GM06990 (cell line): Measurements from ENCODE around the gene LRRC75A.

ENCODE experiments used
- DNase-seq: peaks from one replicate; pipeline ENCODE4 v3.0.0-alpha.2; 2011; ENCODE audit not compliant: insufficient read length; ENCODE audit errors: extremely low read depth
- H3K27me3 ChIP-seq: replicated peaks from 2 replicates; pipeline ENCODE4 v1.6.0; 2011; ENCODE audit warnings: low read length; ENCODE audit not compliant: control insufficient read depth, insufficient read depth
- H3K36me3 ChIP-seq: 2 replicates; pipeline ENCODE4 v1.5.1; 2011; ENCODE audit warnings: low read length; ENCODE audit not compliant: control insufficient read depth, insufficient read depth
- H3K4me3 ChIP-seq: replicated peaks from 2 replicates; pipeline ENCODE4 v1.5.1; 2011; ENCODE audit warnings: low read depth, mild to moderate bottlenecking, control low read depth, low read length
- TF ChIP-seq, protein P1 (sequence below): IDR thresholded peaks from 2 replicates; pipeline ENCODE4 v1.5.1; 2011; ENCODE audit warnings: low read length, control low read depth, mild to moderate bottlenecking, inconsistent platforms; ENCODE audit not compliant: insufficient read depth, poor library complexity, severe bottlenecking

LRRC75A gene

DNA sequence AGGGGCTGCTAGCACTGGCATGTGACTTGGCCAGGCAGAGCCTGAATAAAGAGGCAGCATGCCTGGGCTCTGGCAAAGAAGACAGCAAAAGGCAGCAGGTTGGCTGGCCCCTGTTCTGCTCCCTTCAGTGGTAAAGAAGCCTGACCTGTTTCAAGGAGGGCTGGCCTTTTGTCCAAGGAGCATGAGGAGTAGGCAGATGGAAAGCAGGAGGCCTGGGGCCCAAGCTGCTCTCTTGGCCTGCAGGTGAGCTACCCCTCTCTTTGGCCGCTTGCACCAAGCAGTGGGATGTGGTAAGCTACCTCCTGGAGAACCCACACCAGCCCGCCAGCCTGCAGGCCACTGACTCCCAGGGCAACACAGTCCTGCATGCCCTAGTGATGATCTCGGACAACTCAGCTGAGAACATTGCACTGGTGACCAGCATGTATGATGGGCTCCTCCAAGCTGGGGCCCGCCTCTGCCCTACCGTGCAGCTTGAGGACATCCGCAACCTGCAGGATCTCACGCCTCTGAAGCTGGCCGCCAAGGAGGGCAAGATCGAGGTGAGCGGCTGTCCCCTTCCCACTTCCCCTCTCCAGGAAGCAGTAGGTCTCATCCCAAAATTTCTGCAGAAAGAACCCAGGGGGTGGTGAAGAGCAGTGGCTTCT lies 68.6 kb downstream of the LRRC75A start:
- H3K27me3 ChIP-seq, result no peaks in the 10 kb centered on the region
- H3K36me3 ChIP-seq, result peaks cover 50% of the 10 kb centered on the region
- TF ChIP-seq, protein P1, sequence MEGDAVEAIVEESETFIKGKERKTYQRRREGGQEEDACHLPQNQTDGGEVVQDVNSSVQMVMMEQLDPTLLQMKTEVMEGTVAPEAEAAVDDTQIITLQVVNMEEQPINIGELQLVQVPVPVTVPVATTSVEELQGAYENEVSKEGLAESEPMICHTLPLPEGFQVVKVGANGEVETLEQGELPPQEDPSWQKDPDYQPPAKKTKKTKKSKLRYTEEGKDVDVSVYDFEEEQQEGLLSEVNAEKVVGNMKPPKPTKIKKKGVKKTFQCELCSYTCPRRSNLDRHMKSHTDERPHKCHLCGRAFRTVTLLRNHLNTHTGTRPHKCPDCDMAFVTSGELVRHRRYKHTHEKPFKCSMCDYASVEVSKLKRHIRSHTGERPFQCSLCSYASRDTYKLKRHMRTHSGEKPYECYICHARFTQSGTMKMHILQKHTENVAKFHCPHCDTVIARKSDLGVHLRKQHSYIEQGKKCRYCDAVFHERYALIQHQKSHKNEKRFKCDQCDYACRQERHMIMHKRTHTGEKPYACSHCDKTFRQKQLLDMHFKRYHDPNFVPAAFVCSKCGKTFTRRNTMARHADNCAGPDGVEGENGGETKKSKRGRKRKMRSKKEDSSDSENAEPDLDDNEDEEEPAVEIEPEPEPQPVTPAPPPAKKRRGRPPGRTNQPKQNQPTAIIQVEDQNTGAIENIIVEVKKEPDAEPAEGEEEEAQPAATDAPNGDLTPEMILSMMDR, result no peak
- no peak for DNase-seq
- no peak overlapping the region for H3K4me3 ChIP-seq

DNA sequence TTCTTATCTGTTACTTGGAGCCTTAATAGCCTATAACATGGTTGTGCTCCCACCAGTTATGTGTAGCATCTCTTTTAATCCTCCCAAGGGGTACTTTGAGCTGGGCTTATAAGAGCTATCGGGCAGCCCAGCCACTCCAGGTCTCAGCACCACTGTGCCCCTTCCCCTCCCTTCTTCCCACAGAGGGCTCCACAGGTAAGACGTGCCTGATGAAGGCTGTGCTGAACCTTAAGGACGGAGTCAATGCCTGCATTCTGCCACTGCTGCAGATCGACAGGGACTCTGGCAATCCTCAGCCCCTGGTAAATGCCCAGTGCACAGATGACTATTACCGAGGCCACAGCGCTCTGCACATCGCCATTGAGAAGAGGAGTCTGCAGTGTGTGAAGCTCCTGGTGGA lies 69.6 kb downstream of the LRRC75A start:
- Histone ChIP-seq H3K4me3 (no peak overlapping the region), H3K27me3 (no peaks in the 10 kb centered on the region), H3K36me3 (peaks cover 53% of the 10 kb centered on the region)
- DNase-seq, result no peak
- TF ChIP-seq, protein P1, result no peak

DNA sequence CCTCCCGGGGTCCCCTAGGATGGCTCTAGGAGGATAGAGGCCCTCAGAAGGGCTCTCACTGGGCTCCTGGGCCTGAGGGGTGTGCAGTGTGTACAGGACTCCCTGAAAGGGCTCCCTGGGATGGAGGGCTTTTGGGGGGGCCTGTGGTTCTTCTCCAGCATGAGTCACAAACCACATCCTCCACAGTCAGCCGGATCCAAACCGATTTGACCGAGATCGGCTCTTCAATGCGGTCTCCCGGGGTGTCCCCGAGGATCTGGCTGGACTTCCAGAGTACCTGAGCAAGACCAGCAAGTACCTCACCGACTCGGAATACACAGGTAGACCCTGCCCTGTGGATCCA lies 72.1 kb downstream of the LRRC75A start:
- DNase-seq, result peak; percentile 56
- peaks cover 36% of the 10 kb centered on the region for H3K36me3 ChIP-seq

DNA sequence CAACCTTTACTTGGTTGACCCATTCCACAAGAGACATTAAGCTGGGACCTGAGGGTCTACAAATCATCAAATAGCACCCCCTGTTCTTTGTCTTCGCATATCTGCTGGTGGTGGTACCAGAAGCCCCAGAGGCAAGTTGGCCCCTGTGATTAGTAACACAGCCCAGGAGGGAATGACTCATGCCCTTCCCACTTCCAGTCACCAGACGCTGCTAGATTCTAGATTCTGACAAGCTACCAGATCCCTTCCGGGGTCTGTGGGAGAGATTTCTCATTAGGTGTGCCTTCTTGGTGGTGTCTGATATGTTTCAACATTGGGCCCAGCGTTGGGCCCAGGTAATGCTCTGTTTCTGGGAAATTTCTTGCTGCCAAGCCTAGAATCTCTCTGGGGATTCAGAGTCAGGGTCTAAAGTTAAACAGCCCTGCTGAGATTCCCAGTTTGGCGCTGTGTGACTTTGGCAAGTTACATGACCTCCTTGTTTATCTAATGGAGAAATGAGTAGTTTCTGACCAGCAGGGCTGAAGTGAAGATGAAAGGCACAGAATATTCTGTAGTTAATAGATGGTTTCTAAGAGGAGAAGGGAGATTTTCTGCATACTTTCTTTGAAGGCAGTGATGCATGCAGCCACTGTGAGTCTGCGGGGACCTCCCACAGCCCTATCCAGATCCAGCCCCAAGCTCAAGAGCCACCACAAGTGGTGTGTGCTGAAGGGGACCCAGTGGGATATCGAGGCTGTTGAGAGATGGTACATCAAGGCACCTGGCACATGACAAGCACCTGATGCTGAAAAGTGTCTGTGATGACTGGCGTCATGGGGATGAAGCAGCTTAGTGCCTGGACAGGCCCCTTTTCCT lies 72.7 kb downstream of the LRRC75A start:
- DNase-seq, result no peak
- TF ChIP-seq, protein P1, result no peak
- Histone ChIP-seq H3K27me3 (no peaks in the 10 kb centered on the region), H3K4me3 (peak overlapping the region; percentile 47), H3K36me3 (peaks cover 36% of the 10 kb centered on the region)

More for the DNA sequence above, 72.1 kb downstream of the LRRC75A start:
- TF ChIP-seq, protein P1, result no peak
- peak overlapping the region; percentile 47 for H3K4me3 ChIP-seq
- no peaks in the 10 kb centered on the region for H3K27me3 ChIP-seq

DNA sequence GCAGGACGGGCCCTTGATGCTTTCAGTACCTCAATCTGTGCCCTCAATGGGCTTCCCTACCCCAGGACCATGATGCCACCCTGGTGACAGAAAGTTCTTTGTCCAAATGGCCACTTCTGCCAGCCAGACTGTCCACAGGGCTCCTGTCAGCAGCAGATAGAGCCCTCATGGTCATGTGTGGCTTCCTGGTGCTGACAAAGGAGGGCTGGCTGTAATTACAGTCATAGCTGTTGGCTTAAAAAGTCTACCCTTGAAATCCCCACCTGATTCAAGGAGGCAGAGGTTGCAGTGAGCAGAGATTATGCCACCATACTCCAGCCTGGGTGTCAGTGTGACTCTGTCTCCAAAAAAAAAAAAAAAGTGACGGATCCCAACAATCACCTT lies 73.3 kb downstream of the LRRC75A start:
- DNase-seq, result no peak
- peak overlapping the region; percentile 47 for H3K4me3 ChIP-seq
- no peaks in the 10 kb centered on the region for H3K27me3 ChIP-seq
- TF ChIP-seq, protein P1, result no peak
- H3K36me3 ChIP-seq, result peaks cover 36% of the 10 kb centered on the region
